GM12878 (cell line): Measurements from ENCODE around the gene SOX12. TPM values are rescaled to one million over a fixed set of nuclear protein-coding genes. Genes with fewer than 3 reads are reported as not detected.
A peak's percentile ranks its signal among the peaks of the same experiment; 100 is the strongest.

ENCODE experiments used
- ATAC-seq: fragments of 200-7000 bp; cut with Tn5 transposase; 3 replicates; pipeline ENCODE4 v1.9.1; 2020; ENCODE audit warnings: mild to moderate bottlenecking, moderate library complexity
- BruUV-seq: library from RNA; stranded (reverse); fragments of 400-500 nt; replicated peaks from 2 replicates; lab custom pipeline; 2021; lab: Mats Ljungman, UMichigan
- CTCF ChIA-PET: fragments of 300-600 bp; sonication (Branson Sonifier 250); formaldehyde crosslinking; extraction: SDS; loops from one replicate; lab custom pipeline; 2021; ENCODE audit warnings: inconsistent platforms; lab: Yijun Ruan, JAX
- POLR2A ChIA-PET: fragments of 350-600 bp; formaldehyde crosslinking; extraction: SDS; loops from one replicate; lab custom pipeline; 2021; ENCODE audit warnings: inconsistent platforms; lab: Charles Lee
- RAD21 ChIA-PET: fragments of 300-600 bp; sonication (Branson Sonifier 250); formaldehyde crosslinking; loops from one replicate; lab custom pipeline; 2023; ENCODE audit warnings: antibody characterized with exemption; ENCODE audit not compliant: unreplicated experiment; lab: Charles Lee
- SMC1A ChIA-PET: fragments of 300-600 bp; sonication (Branson Sonifier 250); formaldehyde crosslinking; loops from one replicate; lab custom pipeline; 2023; ENCODE audit not compliant: unreplicated experiment, uncharacterized antibody; lab: Charles Lee
- DNase-seq: peaks from one replicate; pipeline ENCODE4 v3.0.0-alpha.2; 2011; ENCODE audit warnings: low read depth, low spot score
- FAIRE-seq: peaks from 3 replicates; lab custom pipeline; 2011; peaks lifted over from hg19 to GRCh38; lab: Jason Lieb, UNC
- H2AFZ ChIP-seq: 2 replicates; pipeline ENCODE4 v1.6.0; 2011; ENCODE audit warnings: low read depth, low read length, control low read depth; ENCODE audit not compliant: control insufficient read depth
- H3K27ac ChIP-seq: 2 replicates; pipeline ENCODE4 v1.5.1; 2011; ENCODE audit warnings: control low read depth; ENCODE audit not compliant: control insufficient read depth, insufficient read depth
- H3K27me3 ChIP-seq, 2 experiments: replicated peaks in 1 of 2; 2 replicates each; pipeline versions ENCODE4 v1.6.0 to v1.6.1; 2011; ENCODE audit warnings: low read length in 1 of 2; ENCODE audit not compliant: control insufficient read depth in 2 of 2, insufficient read depth in 2 of 2
- H3K36me3 ChIP-seq, 2 experiments: 2 replicates each; pipeline ENCODE4 v1.5.1; 2011; ENCODE audit warnings: low read length in 1 of 2; ENCODE audit not compliant: control insufficient read depth in 2 of 2, insufficient read depth in 2 of 2
- H3K4me1 ChIP-seq: 2 replicates; pipeline ENCODE4 v1.6.1; 2011; ENCODE audit warnings: mild to moderate bottlenecking, low read length, moderate library complexity, mixed read lengths; ENCODE audit not compliant: control insufficient read depth, insufficient read depth
- H3K4me2 ChIP-seq: 2 replicates; pipeline ENCODE4 v1.6.0; 2011; ENCODE audit warnings: control low read depth; ENCODE audit not compliant: control insufficient read depth, insufficient read depth
- H3K4me3 ChIP-seq: fragments of 200-600 bp; sonication (generic); 2 replicates; pipeline ENCODE4 v1.5.1; 2016
- H3K79me2 ChIP-seq: 2 replicates; pipeline ENCODE4 v1.6.0; 2011; ENCODE audit warnings: low read length; ENCODE audit not compliant: control insufficient read depth, insufficient read depth
- H3K9ac ChIP-seq: 2 replicates; pipeline ENCODE4 v1.8.0; 2011; ENCODE audit warnings: low read length, control low read depth, mixed read lengths; ENCODE audit not compliant: control insufficient read depth, insufficient read depth
- H3K9me3 ChIP-seq: replicated peaks from 3 replicates; pipeline ENCODE4 v1.5.1; 2011; ENCODE audit warnings: mild to moderate bottlenecking, low read length; ENCODE audit not compliant: control insufficient read depth, insufficient read depth
- H4K20me1 ChIP-seq: 2 replicates; pipeline ENCODE4 v1.6.0; 2011; ENCODE audit not compliant: control insufficient read depth, insufficient read depth
- MLLT1 ChIP-seq: fragments of 450-650 bp; IDR thresholded peaks from 2 replicates; pipeline ENCODE4 v1.6.1; 2016; ENCODE audit warnings: mild to moderate bottlenecking
- PAX5 ChIP-seq: IDR thresholded peaks from 2 replicates; pipeline ENCODE4 v1.6.1; 2011; ENCODE audit warnings: low read depth, low read length, borderline replicate concordance
- POU2F2 ChIP-seq: IDR thresholded peaks from 3 replicates; pipeline ENCODE4 v1.6.1; 2011; ENCODE audit warnings: low read depth, mild to moderate bottlenecking, low read length, borderline replicate concordance
- WGBS: methylation state at CpG from one replicate; pipeline ENCODE4 v1.1.6; 2016; ENCODE audit warnings: low lambda C conversion rate; ENCODE audit not compliant: insufficient replicate concordance, insufficient coverage; ENCODE audit errors: missing lambda C conversion rate; 5-methylcytosine and 5-hydroxymethylcytosine counted together
- in situ Hi-C: fragments of 300-500 bp; cut with MboI; formaldehyde crosslinking; loops from 9 replicates; pipeline ENCODE4 v1.14.3; 2018; ENCODE audit warnings: mixed read lengths
- intact Hi-C: fragments of 100-400 bp; cut with micrococcal nuclease; formaldehyde crosslinking; loops from one replicate; pipeline ENCODE4 v1.14.2; 2022; ENCODE audit not compliant: unreplicated experiment
- polyA plus RNA-seq, 11 experiments: library from polyadenylated mRNA; depleted of rRNA in 4 of 11; unstranded in 6 of 11; stranded (reverse) in 5 of 11; fragments of >200 nt; fragmentation: Nextera tagmentation in 4 of 11; fragmentation: Illumina TruSeq in 1 of 11; extraction: Ambion mirVana in 4 of 11; extraction: Trizol in 1 of 11; gene quantifications; 1 replicate in 1 of 11; 2 replicates in 10 of 11; pipeline versions ENCODE4 v1.2.1 to v1.2.3, GENCODE V29; 2011 to 2016; ENCODE audit warnings: inconsistent platforms in 2 of 11, missing spikeins in 2 of 11, low read depth in 1 of 11
- total RNA-seq, 4 experiments: library from RNA; depleted of rRNA in 3 of 4; stranded (reverse); fragments of >200 nt in 3 of 4; fragmentation: Illumina TruSeq in 1 of 4; extraction: Trizol in 1 of 4; gene quantifications; 2 replicates each; pipeline versions ENCODE4 v1.2.1 to v1.2.3, GENCODE V29; 2013 to 2021

The SOX12 gene
- total and polyA plus RNA-seq, 10 of the 15 experiments (the other 5 are each of a cell fraction or from before 2014, with no cell fraction given), result 0.50 to 17.9 (median 1.4) TPM

- DNase-seq (no peak), ATAC-seq (peak; percentile 85), FAIRE-seq (no peak)
- H3K4me1 ChIP-seq, result peaks cover 21% of the 10 kb centered on the region
- no peaks in the 10 kb centered on the region for H3K9me3 ChIP-seq
- SMC1A ChIA-PET, result interaction anchor here (0.5 to 1.1 kb wide), 5 partner anchors 13 to 147 kb away, joined by 3 to 4 read pairs (median 3); no protein-coding TSS in a partner anchor
- H3K27ac ChIP-seq, result no peak overlapping the region
- H3K4me2 ChIP-seq, result peak overlapping the region; percentile 63
- H4K20me1 ChIP-seq, result no peaks in the 10 kb centered on the region
- no peaks in the 10 kb centered on the region for H3K27me3 ChIP-seq
- BruUV-seq, result no TSS peak
- no peak overlapping the region for H3K4me3 ChIP-seq
- no peak overlapping the region for H2AFZ ChIP-seq
- TF ChIP-seq MLLT1 (no peak), POU2F2 (0 out of 3 replicates have a peak, but pooled peaks have one; percentile 38), PAX5 (peak; percentile 89)
- H3K9ac ChIP-seq, result no peak overlapping the region
- in situ Hi-C loops, result no loop called here
- no peaks in the 10 kb centered on the region for H3K79me2 ChIP-seq
- intact Hi-C loops, result no loop called here
- no peaks in the 10 kb centered on the region for H3K36me3 ChIP-seq
- 12% methylated on average over 8 of the region's 8 CpGs for WGBS
- RAD21 ChIA-PET, result interaction anchor here (1.0 kb wide), 1 partner anchor 70 kb away, joined by 4 read pairs; no protein-coding TSS in a partner anchor
- POLR2A ChIA-PET, result interaction anchor here (0.6 to 1.3 kb wide), 4 partner anchors 41 to 221 kb away, joined by 3 to 4 read pairs (median 4); no protein-coding TSS in a partner anchor
- CTCF ChIA-PET, result interaction anchor here (0.6 to 2.3 kb wide), 6 partner anchors 8 to 284 kb away, joined by 3 to 8 read pairs (median 6); no protein-coding TSS in a partner anchor
These were observed 36.2 kb downstream of the SOX12 start for GRCh38 chr20:361561-361960.
